Activated CD8-positive, alpha-beta memory T cell treated with anti-CD3 and anti-CD28 coated beads for 36 hours (primary cell): Measurements from ENCODE around the gene NONO. TPM values are rescaled to one million over a fixed set of nuclear protein-coding genes. Genes with fewer than 3 reads are reported as not detected.
"Not testable (repeated sequence)": the region's sequence is repeated elsewhere in the genome, so short reads cannot be mapped to it uniquely, and the experiment has no call there.

Experiments used
- CTCF ChIA-PET: fragments of 350-600 bp; sonication (Branson Sonifier 250); formaldehyde crosslinking; loops from one replicate; lab custom pipeline; 2021; ENCODE audit warnings: antibody characterized with exemption; lab: Charles Lee
- POLR2A ChIA-PET: fragments of 350-600 bp; sonication (Branson Sonifier 250); formaldehyde crosslinking; loops from one replicate; lab custom pipeline; 2021; ENCODE audit warnings: antibody characterized with exemption; lab: Charles Lee
- total RNA-seq, 2 experiments: library from RNA; stranded (reverse); gene quantifications; one replicate each; pipeline ENCODE4 v1.2.3, GENCODE V29; 2021

Gene NONO
- total RNA-seq, 2 experiments from 2014 or later: 477 to 536 TPM

GRCh38 chrX:71272313-71272712, 11.1 kb upstream of the NONO start:
- CTCF ChIA-PET, POLR2A ChIA-PET: not testable (repeated sequence)

GRCh38 chrX:71281300-71281699, 2.1 kb upstream of the NONO start:
- CTCF ChIA-PET, POLR2A ChIA-PET: not testable (repeated sequence)

GRCh38 chrX:71282514-71283402, 677 bp upstream of the NONO start:
- POLR2A ChIA-PET: interaction anchor here (0.6 to 1.6 kb wide), 12 partner anchors 9 to 328 kb away, joined by 3 to 14 read pairs (median 6); partner anchors contain the start of genes IL2RG, TAF1 and ZMYM3
- CTCF ChIA-PET: interaction anchor here (0.6 kb wide), 1 partner anchor 14 kb away, joined by 3 read pairs; no protein-coding TSS in a partner anchor

- CTCF ChIA-PET: no interaction called here
- POLR2A ChIA-PET: interaction anchor here (0.6 kb wide), 1 partner anchor 80 kb away, joined by 6 read pairs; the partner anchor contains the start of gene TAF1
These were observed 2.5 kb downstream of the NONO start for GRCh38 chrX:71285929-71286328.

- POLR2A ChIA-PET: interaction anchor here (0.7 kb wide), 1 partner anchor 8 kb away, joined by 3 read pairs; the partner anchor contains the start of gene NONO
- CTCF ChIA-PET: interaction anchor here (0.7 kb wide), 1 partner anchor 325 kb away, joined by 3 read pairs; no protein-coding TSS in a partner anchor
These were observed 7.9 kb downstream of the NONO start for GRCh38 chrX:71291381-71291780.

- CTCF ChIA-PET: no interaction called here
- POLR2A ChIA-PET: interaction anchor here (0.5 kb wide), 1 partner anchor 17 kb away, joined by 4 read pairs; no protein-coding TSS in a partner anchor
These were observed 9.4 kb downstream of the NONO start for GRCh38 chrX:71292669-71293365.

- POLR2A ChIA-PET: no interaction called here
- CTCF ChIA-PET: interaction anchor here (0.5 kb wide), 1 partner anchor 13 kb away, joined by 3 read pairs; the partner anchor contains the start of gene NONO
These were observed 13.4 kb downstream of the NONO start for GRCh38 chrX:71296806-71297205.

- CTCF ChIA-PET: no interaction called here
- POLR2A ChIA-PET: no interaction called here
These were observed 14.7 kb downstream of the NONO start for GRCh38 chrX:71298119-71298518.

- CTCF ChIA-PET, POLR2A ChIA-PET: not testable (repeated sequence)
These were observed 16.6 kb downstream of the NONO start for GRCh38 chrX:71300064-71300463.

GRCh38 chrX:71300495-71300894, 17.1 kb downstream of the NONO start:
- POLR2A ChIA-PET, CTCF ChIA-PET: not testable (repeated sequence)

- ChIA-PET POLR2A (interaction anchor here (0.6 kb wide), 1 partner anchor 44 kb away, joined by 4 read pairs; no protein-coding TSS in a partner anchor), CTCF (no interaction called here)
These were observed 17.9 kb downstream of the NONO start, which contains the start of gene ITGB1BP2 for GRCh38 chrX:71301195-71301924. ITGB1BP2 (plus strand) TSS chrX:71301750; CDS start chrX:71301807, 57 bp downstream.

- CTCF ChIA-PET: no interaction called here
- POLR2A ChIA-PET: interaction anchor here (0.5 kb wide), 1 partner anchor 121 kb away, joined by 3 read pairs; no protein-coding TSS in a partner anchor
These were observed 19.2 kb downstream of the NONO start for GRCh38 chrX:71302461-71303213.

GRCh38 chrX:71304561-71304960, 21.1 kb downstream of the NONO start:
- ChIA-PET POLR2A (interaction anchor here (0.7 kb wide), 1 partner anchor 8 kb away, joined by 6 read pairs; no protein-coding TSS in a partner anchor), CTCF (no interaction called here)

- ChIA-PET CTCF (interaction anchor here (0.6 kb wide), 1 partner anchor 70 kb away, joined by 5 read pairs; no protein-coding TSS in a partner anchor), POLR2A (no interaction called here)
These were observed 32.5 kb downstream of the NONO start for GRCh38 chrX:71315917-71316316.

GRCh38 chrX:71316959-71317358, 33.5 kb downstream of the NONO start:
- POLR2A ChIA-PET, CTCF ChIA-PET: not testable (repeated sequence)

- ChIA-PET POLR2A (no interaction called here), CTCF (interaction anchor here (0.6 to 0.7 kb wide), 3 partner anchors 41 to 171 kb away, joined by 3 to 5 read pairs (median 5); no protein-coding TSS in a partner anchor)
These were observed 36.7 kb downstream of the NONO start for GRCh38 chrX:71320126-71320525.

- ChIA-PET CTCF (no interaction called here), POLR2A (interaction anchor here (0.6 kb wide), 1 partner anchor 189 kb away, joined by 3 read pairs; no protein-coding TSS in a partner anchor)
These were observed 38.3 kb downstream of the NONO start for GRCh38 chrX:71321731-71322130.

- ChIA-PET POLR2A (interaction anchor here (0.6 kb wide), 1 partner anchor 319 kb away, joined by 4 read pairs; no protein-coding TSS in a partner anchor), CTCF (interaction anchor here (0.7 kb wide), 1 partner anchor 319 kb away, joined by 4 read pairs; no protein-coding TSS in a partner anchor)
These were observed 41.0 kb downstream of the NONO start for GRCh38 chrX:71324452-71324851.
